ENCODE results near the gene SNAPC5.
"Not testable (repeated sequence)": the region's sequence is repeated elsewhere in the genome, so short reads cannot be mapped to it uniquely, and the experiment has no call there.

Gene SNAPC5

GRCh38 chr15:66496951-66497501 is 536 bp downstream of the SNAPC5 start:
- H3K27ac ChIP-seq: peak overlapping the region; percentile 64 to 96 (median 89)

GRCh38 chr15:66494262-66494661 is 3.3 kb downstream of the SNAPC5 start:
- no peak overlapping the region for H3K27ac ChIP-seq
- H3K4me3 ChIP-seq: no peak overlapping the region

More at GRCh38 chr15:66496951-66497501, 536 bp downstream of the SNAPC5 start:
- H3K4me3 ChIP-seq: peak overlapping the region; percentile 56 to 83 (median 74)

GRCh38 chr15:66491846-66492245 is 5.7 kb downstream of the SNAPC5 start:
- Histone ChIP-seq H3K4me3 (no peak overlapping the region), H3K27ac (peak overlapping the region in 1 of 21 experiments; percentile 1)

- Histone ChIP-seq H3K27ac (no peak overlapping the region), H3K4me3 (no peak overlapping the region)
Observed at GRCh38 chr15:66489179-66489791, 8.3 kb downstream of the SNAPC5 start.

GRCh38 chr15:66488525-66488924 is 9.0 kb downstream of the SNAPC5 start:
- no peak overlapping the region for H3K4me3 ChIP-seq

GRCh38 chr15:66486887-66487286 is 10.7 kb downstream of the SNAPC5 start:
- Histone ChIP-seq H3K27ac (no peak overlapping the region), H3K4me3 (no peak overlapping the region)

More at GRCh38 chr15:66488525-66488924, 9.0 kb downstream of the SNAPC5 start:
- H3K27ac ChIP-seq: no peak overlapping the region

GRCh38 chr15:66484539-66485112 is 12.9 kb downstream of the SNAPC5 start:
- Histone ChIP-seq H3K27ac (no peak overlapping the region), H3K4me3 (no peak overlapping the region)

- no peak overlapping the region for H3K27ac ChIP-seq
- no peak overlapping the region for H3K4me3 ChIP-seq
Observed at GRCh38 chr15:66483131-66483566, 14.4 kb downstream of the SNAPC5 start.

GRCh38 chr15:66482539-66482938 is 15.0 kb downstream of the SNAPC5 start:
- H3K4me3 ChIP-seq: no peak overlapping the region

GRCh38 chr15:66481107-66481856 is 16.3 kb downstream of the SNAPC5 start:
- no peak overlapping the region for H3K27ac ChIP-seq

More at GRCh38 chr15:66482539-66482938, 15.0 kb downstream of the SNAPC5 start:
- no peak overlapping the region for H3K27ac ChIP-seq

GRCh38 chr15:66480267-66480666 is 17.3 kb downstream of the SNAPC5 start:
- H3K4me3 ChIP-seq: no peak overlapping the region
- no peak overlapping the region for H3K27ac ChIP-seq

More at GRCh38 chr15:66481107-66481856, 16.3 kb downstream of the SNAPC5 start:
- no peak overlapping the region for H3K4me3 ChIP-seq

- H3K4me3 ChIP-seq: no peak overlapping the region
- H3K27ac ChIP-seq: no peak overlapping the region
Observed at GRCh38 chr15:66477011-66477410, 20.6 kb downstream of the SNAPC5 start.

- Histone ChIP-seq H3K4me3 (no peak overlapping the region), H3K27ac (no peak overlapping the region)
Observed at GRCh38 chr15:66476535-66476934, 21.0 kb downstream of the SNAPC5 start.

- Histone ChIP-seq H3K27ac (no peak overlapping the region), H3K4me3 (no peak overlapping the region)
Observed at GRCh38 chr15:66474963-66475362, 22.6 kb downstream of the SNAPC5 start.

GRCh38 chr15:66474135-66474534 is 23.4 kb downstream of the SNAPC5 start:
- Histone ChIP-seq H3K4me3 (no peak overlapping the region), H3K27ac (peak overlapping the region in 1 of 21 experiments; percentile 3)

- no peak overlapping the region for H3K4me3 ChIP-seq
- H3K27ac ChIP-seq: peak overlapping the region in 14 of 21 experiments; percentile 10 to 72 (median 44)
Observed at GRCh38 chr15:66472176-66472999, 25.2 kb downstream of the SNAPC5 start.

GRCh38 chr15:66470825-66471224 is 26.7 kb downstream of the SNAPC5 start:
- H3K27ac ChIP-seq: peak overlapping the region in 2 of 21 experiments; percentile 52 to 72
- not testable (repeated sequence) for H3K4me3 ChIP-seq

- not testable (repeated sequence) for H3K4me3 ChIP-seq, H3K27ac ChIP-seq
Observed at GRCh38 chr15:66467162-66468040, 30.2 kb downstream of the SNAPC5 start.

- not testable (repeated sequence) for H3K4me3 ChIP-seq, H3K27ac ChIP-seq
Observed at GRCh38 chr15:66465294-66465693, 32.3 kb downstream of the SNAPC5 start.

All from skin epidermis (tissue), 12 donors.